KMS-11 (cell line): ENCODE results near the gene ACER2.

Source experiments
- H2AFZ ChIP-seq: fragments of 200-600 bp; sonication (generic); 2 replicates; pipeline ENCODE4 v1.6.1; 2016; ENCODE audit warnings: antibody characterized with exemption, mixed run types, low read depth
- H3K27ac ChIP-seq: fragments of 200-600 bp; sonication (generic); 2 replicates; pipeline ENCODE4 v1.6.1; 2016; ENCODE audit warnings: mild to moderate bottlenecking, mixed run types
- H3K27me3 ChIP-seq: fragments of 200-600 bp; sonication (generic); 2 replicates; pipeline ENCODE4 v1.6.1; 2017; ENCODE audit warnings: mild to moderate bottlenecking, low read depth, mixed run types, moderate library complexity; ENCODE audit not compliant: insufficient read depth
- H3K36me3 ChIP-seq: fragments of 200-600 bp; sonication (generic); 2 replicates; pipeline ENCODE4 v1.6.1; 2017; ENCODE audit warnings: mild to moderate bottlenecking, mixed run types; ENCODE audit not compliant: insufficient read depth
- H3K4me1 ChIP-seq: fragments of 200-600 bp; sonication (generic); 2 replicates; pipeline ENCODE4 v1.6.1; 2016; ENCODE audit warnings: mild to moderate bottlenecking, low read depth, mixed run types; ENCODE audit not compliant: poor library complexity, severe bottlenecking
- H3K4me2 ChIP-seq: fragments of 200-600 bp; sonication (generic); 2 replicates; pipeline ENCODE4 v1.7.0; 2016; ENCODE audit warnings: mild to moderate bottlenecking, mixed run types
- H3K4me3 ChIP-seq: fragments of 200-600 bp; sonication (generic); IDR thresholded peaks from 2 replicates; pipeline ENCODE4 v1.6.1; 2017; ENCODE audit warnings: low read depth, low read length, mixed read lengths; ENCODE audit not compliant: insufficient read depth
- H3K79me2 ChIP-seq: fragments of 200-600 bp; sonication (generic); 2 replicates; pipeline ENCODE4 v1.6.1; 2016; ENCODE audit warnings: low read depth, mixed run types; ENCODE audit not compliant: insufficient read depth
- H3K9ac ChIP-seq: fragments of 200-600 bp; sonication (generic); 2 replicates; pipeline ENCODE4 v1.6.1; 2016; ENCODE audit warnings: mild to moderate bottlenecking, mixed run types
- H4K20me1 ChIP-seq: fragments of 200-600 bp; sonication (generic); 2 replicates; pipeline ENCODE4 v1.6.1; 2016; ENCODE audit warnings: mild to moderate bottlenecking, mixed run types; ENCODE audit not compliant: insufficient read depth
- TF ChIP-seq, protein P1 (sequence below): fragments of 200-600 bp; sonication (generic); conservative IDR thresholded peaks from 2 replicates; pipeline ENCODE4 v1.6.1; 2017; ENCODE audit warnings: low read depth, mild to moderate bottlenecking, antibody characterized with exemption, low read length, moderate library complexity, mixed read lengths

The ACER2 gene

DNA sequence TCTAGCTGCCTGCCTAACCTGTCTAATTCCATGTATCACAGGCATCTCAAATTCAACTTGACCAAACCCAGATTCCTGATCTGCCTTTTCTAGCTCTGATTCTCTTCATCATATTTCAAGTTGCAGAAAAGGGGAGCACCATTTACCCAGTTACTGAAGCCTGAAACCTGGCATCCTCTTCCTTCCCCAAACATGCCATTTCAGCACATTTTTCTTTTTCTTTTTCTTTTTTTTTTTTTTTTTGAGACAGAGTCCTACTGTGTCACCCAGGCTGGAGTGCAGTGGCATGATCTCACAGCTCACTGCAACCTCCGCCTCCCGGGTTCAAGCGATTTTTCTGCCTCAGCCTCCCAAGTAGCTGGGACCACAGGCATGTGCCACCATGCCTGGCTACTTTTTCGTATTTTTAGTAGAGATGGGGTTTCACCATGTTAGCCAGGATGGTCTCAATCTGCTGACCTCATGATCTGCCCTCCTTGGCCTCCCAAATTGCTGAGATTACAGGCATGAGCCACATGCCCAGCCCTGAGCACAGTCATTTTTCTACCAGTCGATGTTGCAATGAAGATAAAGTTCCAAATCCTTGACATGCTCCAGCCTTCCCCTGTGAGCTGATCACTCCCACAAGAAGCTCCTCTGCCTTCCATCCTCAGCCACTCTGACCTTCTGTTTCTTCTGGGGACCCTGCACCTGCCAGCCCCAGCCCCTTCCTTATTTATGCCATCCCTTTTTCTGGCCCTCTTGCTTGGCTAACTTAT is 32.2 kb downstream of the ACER2 start:
- H3K4me2 ChIP-seq, result peak overlapping the region; percentile 63; the same call in 1 of the 2 replicates
- peak overlapping the region; percentile 51; the same call in 1 of the 2 replicates for H2AFZ ChIP-seq
- no peak overlapping the region for H3K4me3 ChIP-seq
- no peaks in the 10 kb centered on the region for H3K27me3 ChIP-seq
- no peaks in the 10 kb centered on the region for H4K20me1 ChIP-seq
- TF ChIP-seq, protein P1, sequence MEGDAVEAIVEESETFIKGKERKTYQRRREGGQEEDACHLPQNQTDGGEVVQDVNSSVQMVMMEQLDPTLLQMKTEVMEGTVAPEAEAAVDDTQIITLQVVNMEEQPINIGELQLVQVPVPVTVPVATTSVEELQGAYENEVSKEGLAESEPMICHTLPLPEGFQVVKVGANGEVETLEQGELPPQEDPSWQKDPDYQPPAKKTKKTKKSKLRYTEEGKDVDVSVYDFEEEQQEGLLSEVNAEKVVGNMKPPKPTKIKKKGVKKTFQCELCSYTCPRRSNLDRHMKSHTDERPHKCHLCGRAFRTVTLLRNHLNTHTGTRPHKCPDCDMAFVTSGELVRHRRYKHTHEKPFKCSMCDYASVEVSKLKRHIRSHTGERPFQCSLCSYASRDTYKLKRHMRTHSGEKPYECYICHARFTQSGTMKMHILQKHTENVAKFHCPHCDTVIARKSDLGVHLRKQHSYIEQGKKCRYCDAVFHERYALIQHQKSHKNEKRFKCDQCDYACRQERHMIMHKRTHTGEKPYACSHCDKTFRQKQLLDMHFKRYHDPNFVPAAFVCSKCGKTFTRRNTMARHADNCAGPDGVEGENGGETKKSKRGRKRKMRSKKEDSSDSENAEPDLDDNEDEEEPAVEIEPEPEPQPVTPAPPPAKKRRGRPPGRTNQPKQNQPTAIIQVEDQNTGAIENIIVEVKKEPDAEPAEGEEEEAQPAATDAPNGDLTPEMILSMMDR, result no peak
- no peaks in the 10 kb centered on the region for H3K36me3 ChIP-seq
- no peak overlapping the region for H3K9ac ChIP-seq
- H3K4me1 ChIP-seq, result peaks cover 22% of the 10 kb centered on the region
- no peaks in the 10 kb centered on the region for H3K79me2 ChIP-seq
- peak overlapping the region; percentile 55; the same call in 1 of the 2 replicates for H3K27ac ChIP-seq

DNA sequence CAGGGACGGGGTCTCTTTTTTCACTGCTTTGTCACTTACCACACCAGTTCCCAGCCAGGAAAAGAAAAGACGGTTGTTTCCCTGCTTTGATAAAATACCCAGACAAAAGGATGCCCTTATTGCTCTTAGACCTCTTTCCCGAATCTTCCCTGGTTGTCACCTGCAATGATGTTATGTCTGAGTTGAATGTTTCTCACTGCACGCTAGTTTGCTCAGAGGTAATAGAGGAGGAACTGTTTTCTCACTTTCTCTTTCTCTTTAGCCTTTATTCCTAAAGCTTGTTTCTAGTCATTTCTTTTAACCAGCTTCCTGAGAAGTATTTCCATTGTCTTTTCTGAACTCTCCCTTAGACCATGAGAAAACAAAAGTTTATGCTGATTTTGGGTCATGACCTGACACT is 32.9 kb downstream of the ACER2 start:
- peaks cover 22% of the 10 kb centered on the region for H3K4me1 ChIP-seq
- TF ChIP-seq, protein P1, result no peak
- no peak overlapping the region for H3K4me3 ChIP-seq
- H3K9ac ChIP-seq, result peak overlapping the region; percentile 41; the same call in 1 of the 2 replicates
- peak overlapping the region; percentile 55 for H3K27ac ChIP-seq
- peak overlapping the region; percentile 51 for H2AFZ ChIP-seq
- no peaks in the 10 kb centered on the region for H4K20me1 ChIP-seq
- no peaks in the 10 kb centered on the region for H3K79me2 ChIP-seq
- no peaks in the 10 kb centered on the region for H3K27me3 ChIP-seq
- no peaks in the 10 kb centered on the region for H3K36me3 ChIP-seq
- peak overlapping the region; percentile 63 for H3K4me2 ChIP-seq

DNA sequence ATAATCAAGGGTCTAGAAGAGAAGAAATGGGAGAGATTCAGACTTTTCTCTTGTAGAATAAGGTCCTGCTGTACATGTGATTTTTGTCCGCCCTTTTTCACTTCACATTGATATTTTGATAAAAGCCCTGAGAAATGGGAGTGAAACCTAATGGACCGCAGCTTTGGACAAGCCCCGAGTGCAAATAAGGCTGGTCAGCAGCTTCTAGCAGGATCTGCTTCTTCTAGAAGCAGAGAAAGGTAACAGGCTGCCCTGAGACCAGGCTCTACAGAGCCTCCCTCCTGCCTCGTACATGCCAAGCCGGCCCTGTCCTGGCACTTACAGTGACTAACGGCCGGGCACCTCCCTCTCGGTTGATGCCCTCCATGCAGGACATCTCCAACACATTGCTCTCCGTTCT is 33.4 kb downstream of the ACER2 start:
- peak overlapping the region; percentile 55 for H3K27ac ChIP-seq

DNA sequence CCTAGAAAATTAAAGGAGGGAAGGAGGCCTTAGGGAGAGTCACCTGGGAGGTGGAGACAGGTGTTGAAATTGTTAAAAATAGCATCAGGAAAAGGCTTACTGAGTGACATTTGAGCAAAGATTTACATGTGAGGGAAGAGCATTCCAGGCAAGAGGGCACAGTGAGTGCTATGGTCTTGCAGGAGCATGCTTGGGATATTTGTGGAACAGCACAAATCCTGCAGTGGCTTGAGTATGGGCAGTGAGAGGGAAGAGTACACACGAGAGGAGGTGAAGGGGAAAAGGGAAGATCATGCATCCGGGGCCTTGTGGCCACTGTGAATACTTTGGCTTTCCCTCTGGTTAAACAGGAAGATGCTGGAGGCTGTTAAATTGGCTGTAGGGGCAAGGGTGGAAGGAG is 36.6 kb downstream of the ACER2 start:
- H3K4me3 ChIP-seq, result no peak overlapping the region
- H2AFZ ChIP-seq, result no peak overlapping the region
- H3K9ac ChIP-seq, result no peak overlapping the region
- no peaks in the 10 kb centered on the region for H4K20me1 ChIP-seq
- H3K27me3 ChIP-seq, result no peaks in the 10 kb centered on the region
- TF ChIP-seq, protein P1, result no peak
- H3K4me2 ChIP-seq, result no peak overlapping the region
- no peak overlapping the region for H3K27ac ChIP-seq
- peaks cover 22% of the 10 kb centered on the region for H3K4me1 ChIP-seq
- no peaks in the 10 kb centered on the region for H3K79me2 ChIP-seq
- no peaks in the 10 kb centered on the region for H3K36me3 ChIP-seq

More for the DNA sequence above, 33.4 kb downstream of the ACER2 start:
- no peaks in the 10 kb centered on the region for H3K79me2 ChIP-seq
- no peaks in the 10 kb centered on the region for H3K27me3 ChIP-seq
- no peaks in the 10 kb centered on the region for H4K20me1 ChIP-seq
- peak overlapping the region; percentile 41; the same call in 1 of the 2 replicates for H3K9ac ChIP-seq
- TF ChIP-seq, protein P1, result no peak
- no peaks in the 10 kb centered on the region for H3K36me3 ChIP-seq
- peak overlapping the region; percentile 63 for H3K4me2 ChIP-seq
- no peak overlapping the region for H3K4me3 ChIP-seq
- peak overlapping the region; percentile 51 for H2AFZ ChIP-seq
- H3K4me1 ChIP-seq, result peaks cover 22% of the 10 kb centered on the region
